Lung (tissue), 12 donors: ENCODE results near the gene HNRNPK. TPM values are rescaled to one million over a fixed set of nuclear protein-coding genes. Genes with fewer than 3 reads are reported as not detected.

Experiments used
- ATAC-seq: fragments of 200-7000 bp; cut with Tn5 transposase; one replicate; pipeline ENCODE4 v1.9.1; 2020; ENCODE audit warnings: moderate number of reproducible peaks; ENCODE audit not compliant: insufficient read depth, low FRiP score
- DNase-seq, 3 donors: peaks; one replicate each; pipeline ENCODE4 v3.0.0-alpha.2; 2013 to 2017
- H3K27ac ChIP-seq, 2 donors: one replicate each; pipeline ENCODE4 v1.5.1; 2013; ENCODE audit warnings: mild to moderate bottlenecking in 2 of 2, moderate library complexity in 2 of 2, control low read depth in 1 of 2, inconsistent platforms in 1 of 2, low read depth in 1 of 2, low read length in 1 of 2
- H3K27me3 ChIP-seq, 3 donors: one replicate each; pipeline ENCODE4 v1.5.1; 2013; ENCODE audit warnings: low read length in 2 of 3; ENCODE audit not compliant: control insufficient read depth in 3 of 3, insufficient read depth in 3 of 3
- H3K36me3 ChIP-seq, 4 donors: one replicate each; pipeline ENCODE4 v1.5.1; 2013; ENCODE audit warnings: low read length in 4 of 4, mild to moderate bottlenecking in 1 of 4, moderate library complexity in 1 of 4; ENCODE audit not compliant: control insufficient read depth in 4 of 4, insufficient read depth in 4 of 4
- H3K4me1 ChIP-seq, 5 donors: one replicate each; pipeline ENCODE4 v1.5.1; 2013; ENCODE audit warnings: low read length in 5 of 5, mild to moderate bottlenecking in 2 of 5, moderate library complexity in 1 of 5; ENCODE audit not compliant: control insufficient read depth in 5 of 5, insufficient read depth in 5 of 5
- H3K4me3 ChIP-seq: one replicate; pipeline ENCODE4 v1.5.1; 2013; ENCODE audit warnings: mild to moderate bottlenecking, control low read depth, moderate library complexity
- H3K9ac ChIP-seq, 2 donors: one replicate each; pipeline ENCODE4 v1.5.1; 2013; ENCODE audit warnings: low read length in 2 of 2, control low read depth in 1 of 2; ENCODE audit not compliant: insufficient read depth in 1 of 2
- H3K9me3 ChIP-seq, 4 donors: one replicate each; pipeline ENCODE4 v1.5.1; 2013; ENCODE audit warnings: low read length in 3 of 4, mild to moderate bottlenecking in 1 of 4, moderate library complexity in 1 of 4; ENCODE audit not compliant: control insufficient read depth in 4 of 4, insufficient read depth in 3 of 4
- CTCF ChIP-seq: IDR thresholded peaks from 2 replicates; pipeline ENCODE4 v1.5.1; 2012; ENCODE audit warnings: mild to moderate bottlenecking; ENCODE audit errors: control extremely low read depth, extremely low read depth
- WGBS, 2 donors: extraction: QIAGEN DNeasy Blood & Tissue Kit; methylation state at CpG; one replicate each; pipeline ENCODE4 v1.1.7; 2013; 5-methylcytosine and 5-hydroxymethylcytosine counted together
- polyA plus RNA-seq, 2 donors: library from polyadenylated mRNA; stranded (reverse); fragments of 200-250 nt; gene quantifications; one replicate each; pipeline ENCODE4 v1.2.1, GENCODE V29; 2013
- total RNA-seq, 2 donors: library from RNA; depleted of rRNA in 1 of 2; stranded (reverse); fragments of >200 nt in 1 of 2; gene quantifications; one replicate each; pipeline ENCODE4 v1.2.1, GENCODE V29; 2014 to 2021
- donor health status: control.
- donor health status: control.
- donor health status: Bipolar disorder and iron deficiency.
- donor health status: healthy.
- donor health status: DM: yes; HTN: yes; CAD: no.

Gene HNRNPK
- total and polyA plus RNA-seq, 4 donors = 188 to 719 (median 377) TPM

GRCh38 chr9:83937861-83938455 lies 42.1 kb downstream of the HNRNPK start:
- TF ChIP-seq CTCF = peak; percentile 64

GRCh38 chr9:83936523-83936922 lies 43.5 kb downstream of the HNRNPK start:
- 89 to 93% methylated on average over 6 of the region's 6 CpGs for WGBS, 2 donors
- H3K4me3 ChIP-seq = no peak overlapping the region
- no peak overlapping the region for H3K9ac ChIP-seq
- H3K4me1 ChIP-seq = peaks cover 0 to 9% (median 0%) of the 10 kb centered on the region in 5 donors
- no peak for DNase-seq
- ATAC-seq = no peak
- H3K27ac ChIP-seq = no peak overlapping the region
- no peak for TF ChIP-seq CTCF
- peaks cover 2 to 8% (median 7%) of the 10 kb centered on the region in 4 donors for H3K36me3 ChIP-seq
- H3K27me3 ChIP-seq = no peaks in the 10 kb centered on the region
- no peaks in the 10 kb centered on the region for H3K9me3 ChIP-seq

More at GRCh38 chr9:83937861-83938455, 42.1 kb downstream of the HNRNPK start:
- peak; percentile 42 for ATAC-seq
- H3K4me3 ChIP-seq = no peak overlapping the region
- WGBS, 2 donors = 40 to 48% methylated on average over 1 of the region's 1 CpG
- H3K27me3 ChIP-seq = no peaks in the 10 kb centered on the region
- no peaks in the 10 kb centered on the region for H3K9me3 ChIP-seq
- H3K27ac ChIP-seq = no peak overlapping the region
- H3K36me3 ChIP-seq = peaks cover 6 to 16% (median 9%) of the 10 kb centered on the region in 4 donors
- peaks cover 0 to 9% (median 0%) of the 10 kb centered on the region in 5 donors for H3K4me1 ChIP-seq
- H3K9ac ChIP-seq = no peak overlapping the region
- DNase-seq = peak in 2 of 3 donors; percentile 74 to 76

- no peak overlapping the region for H3K9ac ChIP-seq
- H3K36me3 ChIP-seq = peaks cover 0 to 6% (median 5%) of the 10 kb centered on the region in 4 donors
- DNase-seq = peak in 2 of 3 donors; percentile 49 to 51
- no peak for TF ChIP-seq CTCF
- no peak overlapping the region for H3K4me3 ChIP-seq
- no peak for ATAC-seq
- H3K4me1 ChIP-seq = peaks cover 0 to 9% (median 0%) of the 10 kb centered on the region in 5 donors
- 76 to 79% methylated on average over 3 of the region's 3 CpGs for WGBS, 2 donors
- no peak overlapping the region for H3K27ac ChIP-seq
- H3K27me3 ChIP-seq = no peaks in the 10 kb centered on the region
- no peaks in the 10 kb centered on the region for H3K9me3 ChIP-seq
Measured at GRCh38 chr9:83935276-83935935, 44.6 kb downstream of the HNRNPK start.
